DMS53 treated with DMSO at 0.1 percent for 48 hours (cell line): ENCODE data around the gene ABCC6.
"Not testable (repeated sequence)": the region's sequence is repeated elsewhere in the genome, so short reads cannot be mapped to it uniquely, and the experiment has no call there.

ENCODE experiments used
- DNase-seq: peaks from one replicate; lab custom pipeline; 2025; ENCODE audit not compliant: unreplicated experiment; lab: John Stamatoyannopoulos, UW

ABCC6 gene

GRCh38 chr16:16190966-16191365 is 32.3 kb downstream of the ABCC6 start:
- not testable (repeated sequence) for DNase-seq

GRCh38 chr16:16190546-16190945 is 32.7 kb downstream of the ABCC6 start:
- no peak for DNase-seq

GRCh38 chr16:16189842-16190241 is 33.5 kb downstream of the ABCC6 start:
- no peak for DNase-seq

GRCh38 chr16:16188827-16189226 is 34.5 kb downstream of the ABCC6 start:
- DNase-seq = no peak

- DNase-seq = no peak
Measured at GRCh38 chr16:16186820-16187219, 36.5 kb downstream of the ABCC6 start.

GRCh38 chr16:16185095-16185494 is 38.2 kb downstream of the ABCC6 start:
- DNase-seq = no peak

- DNase-seq = no peak
Measured at GRCh38 chr16:16184594-16184993, 38.7 kb downstream of the ABCC6 start.

- DNase-seq = no peak
Measured at GRCh38 chr16:16183562-16183961, 39.7 kb downstream of the ABCC6 start.

GRCh38 chr16:16182918-16183317 is 40.4 kb downstream of the ABCC6 start:
- no peak for DNase-seq

- not testable (repeated sequence) for DNase-seq
Measured at GRCh38 chr16:16181748-16182147, 41.5 kb downstream of the ABCC6 start.

- DNase-seq = no peak
Measured at GRCh38 chr16:16178455-16179162, 44.7 kb downstream of the ABCC6 start.

GRCh38 chr16:16176328-16176727 is 47.0 kb downstream of the ABCC6 start:
- DNase-seq = no peak

GRCh38 chr16:16175296-16175695 is 48.0 kb downstream of the ABCC6 start:
- DNase-seq = no peak

- no peak for DNase-seq
Measured at GRCh38 chr16:16172991-16173390, 50.3 kb downstream of the ABCC6 start.

- DNase-seq = no peak
Measured at GRCh38 chr16:16171332-16171919, 51.9 kb downstream of the ABCC6 start.

GRCh38 chr16:16169615-16170014 is 53.7 kb downstream of the ABCC6 start:
- no peak for DNase-seq

- DNase-seq = no peak
Measured at GRCh38 chr16:16168431-16168830, 54.9 kb downstream of the ABCC6 start.

- DNase-seq = no peak
Measured at GRCh38 chr16:16167927-16168326, 55.4 kb downstream of the ABCC6 start.

- no peak for DNase-seq
Measured at GRCh38 chr16:16166949-16167348, 56.3 kb downstream of the ABCC6 start.

- no peak for DNase-seq
Measured at GRCh38 chr16:16166085-16166484, 57.2 kb downstream of the ABCC6 start.

GRCh38 chr16:16164243-16164642 is 59.1 kb downstream of the ABCC6 start:
- no peak for DNase-seq

- no peak for DNase-seq
Measured at GRCh38 chr16:16163571-16163970, 59.7 kb downstream of the ABCC6 start.

GRCh38 chr16:16163109-16163508 is 60.2 kb downstream of the ABCC6 start:
- no peak for DNase-seq
